ENCODE measurements around the gene PPRC1. TPM values are rescaled to one million over a fixed set of nuclear protein-coding genes. Genes with fewer than 3 reads are reported as not detected.

The PPRC1 gene
- total RNA-seq, 2 donors from 2014 or later = 56.3 to 134 TPM

Other genes with a start within 250 kb of the PPRC1 start
- 10 to 100 TPM; 36.5 to 39.3 TPM for gene ARMH3, start 76.9 kb upstream of the PPRC1 start, total RNA-seq
- 10 to 100 TPM; 25.0 to 28.6 TPM for gene HPS6, start 67.7 kb upstream of the PPRC1 start, total RNA-seq
- gene LDB1, start 12.7 kb upstream of the PPRC1 start, total RNA-seq = 10 to 100 TPM; 61.8 to 87.9 TPM
- 100 to 1,000 TPM in 1 of 2 donors, 10 to 100 TPM in 1; 98.9 to 172 TPM for gene NOLC1, start 19.3 kb downstream of the PPRC1 start, total RNA-seq
- not detected for gene ELOVL3, start 93.3 kb downstream of the PPRC1 start, total RNA-seq
- not detected for gene PITX3, start 108.5 kb downstream of the PPRC1 start, total RNA-seq
- 10 to 100 TPM; 63.2 to 65.3 TPM for gene GBF1, start 112.5 kb downstream of the PPRC1 start, total RNA-seq

Measured in natural killer cell treated with Interleukin-12 subunit alpha and Interleukin-12 subunit beta and Interleukin-15 and Interleukin-18, amount 100 ng/mL, for 72 hours (primary cell).